H1 (cell line): ENCODE results near the gene LRRC2. TPM values are rescaled to one million over a fixed set of nuclear protein-coding genes. Genes with fewer than 3 reads are reported as not detected.

Experiments used
- CTCF ChIA-PET: fragments of 300-600 bp; sonication (Branson Sonifier 250); formaldehyde crosslinking; loops from one replicate; lab custom pipeline; 2021; ENCODE audit not compliant: partially characterized antibody; lab: Charles Lee
- POLR2A ChIA-PET: fragments of 300-600 bp; sonication (Branson Sonifier 250); formaldehyde crosslinking; loops from one replicate; lab custom pipeline; 2021; ENCODE audit warnings: inconsistent platforms; ENCODE audit not compliant: partially characterized antibody; lab: Charles Lee
- DNase-seq, 2 experiments: peaks; one replicate each; pipeline versions ENCODE4 v3.0.0 to v3.0.0-alpha.2; 2010 to 2022; ENCODE audit warnings: low spot score in 2 of 2, low read depth in 1 of 2, mixed read lengths in 1 of 2
- FAIRE-seq: peaks from 2 replicates; lab custom pipeline; 2011; peaks lifted over from hg19 to GRCh38; lab: Jason Lieb, UNC
- H2AFZ ChIP-seq: 2 replicates; pipeline ENCODE4 v1.8.1; 2012; ENCODE audit warnings: low read length, inconsistent platforms
- H2AK5ac ChIP-seq: 2 replicates; pipeline ENCODE4 v1.6.1; 2013; ENCODE audit warnings: low read depth, low read length
- H2BK120ac ChIP-seq: replicated peaks from 2 replicates; pipeline ENCODE3; 2013; ENCODE audit warnings: low read depth, low read length, inconsistent platforms
- H2BK12ac ChIP-seq: 2 replicates; pipeline ENCODE4 v1.6.1; 2013; ENCODE audit warnings: low read depth, low read length
- H2BK15ac ChIP-seq: 2 replicates; pipeline ENCODE4 v1.6.1; 2013; ENCODE audit warnings: low read length
- H2BK20ac ChIP-seq: 2 replicates; pipeline ENCODE4 v1.6.1; 2013; ENCODE audit warnings: low read length
- H2BK5ac ChIP-seq: 2 replicates; pipeline ENCODE4 v1.6.1; 2013; ENCODE audit warnings: low read depth, low read length
- H3K14ac ChIP-seq: 2 replicates; pipeline ENCODE4 v1.6.1; 2013; ENCODE audit warnings: inconsistent platforms; ENCODE audit not compliant: insufficient read length
- H3K18ac ChIP-seq: 2 replicates; pipeline ENCODE4 v1.6.1; 2013; ENCODE audit warnings: low read length; ENCODE audit errors: extremely low read depth
- H3K23ac ChIP-seq: 2 replicates; pipeline ENCODE4 v1.6.1; 2013; ENCODE audit warnings: inconsistent platforms; ENCODE audit not compliant: insufficient read length
- H3K23me2 ChIP-seq: 2 replicates; pipeline ENCODE4 v1.6.1; 2013; ENCODE audit warnings: low read depth, low read length
- H3K27ac ChIP-seq: 2 replicates; pipeline ENCODE4 v1.6.1; 2011; ENCODE audit warnings: low read depth, low read length, inconsistent platforms
- H3K27me3 ChIP-seq, 4 experiments: replicated peaks in 1 of 4; 1 replicate in 1 of 4; 2 replicates in 3 of 4; pipeline versions ENCODE4 v1.6.1 to v1.8.1; 2011 to 2013; ENCODE audit warnings: low read length in 3 of 4, mild to moderate bottlenecking in 3 of 4, inconsistent platforms in 2 of 4, mixed read lengths in 2 of 4, moderate library complexity in 1 of 4; ENCODE audit not compliant: control insufficient read depth in 3 of 4, insufficient read depth in 3 of 4; ENCODE audit errors: extremely low read depth in 1 of 4
- H3K36me3 ChIP-seq, 4 experiments: 2 replicates each; pipeline versions ENCODE4 v1.6.1 to v1.8.1; 2011 to 2013; ENCODE audit warnings: mild to moderate bottlenecking in 4 of 4, low read length in 3 of 4, moderate library complexity in 2 of 4, control low read depth in 1 of 4, inconsistent platforms in 1 of 4; ENCODE audit not compliant: insufficient read depth in 4 of 4, control insufficient read depth in 2 of 4
- H3K4ac ChIP-seq: replicated peaks from 2 replicates; pipeline ENCODE3; 2013; ENCODE audit warnings: low read length, low read depth, mixed read lengths, inconsistent platforms; ENCODE audit not compliant: insufficient read length
- H3K4me1 ChIP-seq, 4 experiments: replicated peaks in 1 of 4; 1 replicate in 1 of 4; 2 replicates in 3 of 4; pipeline versions ENCODE4 v1.6.1 to v1.8.1; 2011 to 2013; ENCODE audit warnings: low read length in 3 of 4, inconsistent platforms in 2 of 4, mixed read lengths in 1 of 4; ENCODE audit not compliant: insufficient read depth in 4 of 4, control insufficient read depth in 3 of 4
- H3K4me2 ChIP-seq, 2 experiments: 2 replicates each; pipeline versions ENCODE4 v1.6.1 to v1.8.1; 2011 to 2013; ENCODE audit warnings: low read depth in 2 of 2, low read length in 2 of 2, control low read depth in 1 of 2, inconsistent platforms in 1 of 2, mild to moderate bottlenecking in 1 of 2; ENCODE audit not compliant: insufficient read depth in 1 of 2
- H3K4me3 ChIP-seq, 4 experiments: fragments of 200-600, 300-600 bp in 1 of 4; sonication (generic), shearing (Covaris generic), sonication (Bioruptor Twin) in 1 of 4; 2 replicates each; pipeline versions ENCODE4 v1.5.1 to v1.8.1; 2011 to 2016; ENCODE audit warnings: low read length in 4 of 4, low read depth in 3 of 4, control low read depth in 2 of 4, inconsistent platforms in 2 of 4, mild to moderate bottlenecking in 2 of 4, mixed read lengths in 1 of 4, moderate library complexity in 1 of 4; ENCODE audit not compliant: insufficient read depth in 2 of 4; ENCODE audit errors: extremely low read depth in 1 of 4
- H3K56ac ChIP-seq: replicated peaks from 2 replicates; pipeline ENCODE3; 2013; ENCODE audit warnings: low read depth, mild to moderate bottlenecking, mixed read lengths, low read length, inconsistent platforms; ENCODE audit not compliant: insufficient read length
- H3K79me1 ChIP-seq: 2 replicates; pipeline ENCODE4 v1.6.1; 2013; ENCODE audit warnings: low read depth, low read length, control low read depth
- H3K79me2 ChIP-seq, 2 experiments: 2 replicates each; pipeline versions ENCODE4 v1.6.1 to v1.8.1; 2012 to 2013; ENCODE audit warnings: low read length in 2 of 2, mild to moderate bottlenecking in 2 of 2, inconsistent platforms in 1 of 2; ENCODE audit not compliant: insufficient read depth in 2 of 2, control insufficient read depth in 1 of 2
- H3K9ac ChIP-seq, 4 experiments: replicated peaks in 1 of 4; 1 replicate in 1 of 4; 2 replicates in 3 of 4; pipeline versions ENCODE4 v1.6.1 to v1.8.1; 2011 to 2013; ENCODE audit warnings: low read depth in 3 of 4, low read length in 3 of 4, control low read depth in 2 of 4, mild to moderate bottlenecking in 2 of 4, moderate library complexity in 2 of 4, inconsistent platforms in 1 of 4; ENCODE audit errors: extremely low read depth in 1 of 4
- H3K9me3 ChIP-seq, 2 experiments: 2 replicates each; pipeline versions ENCODE4 v1.6.1 to v1.8.1; 2012 to 2013; ENCODE audit warnings: mild to moderate bottlenecking in 2 of 2, moderate library complexity in 2 of 2, control low read depth in 1 of 2, inconsistent platforms in 1 of 2, low read depth in 1 of 2, low read length in 1 of 2, mixed read lengths in 1 of 2; ENCODE audit not compliant: insufficient read depth in 2 of 2
- H4K20me1 ChIP-seq, 2 experiments: replicated peaks in 1 of 2; 2 replicates each; pipeline versions ENCODE3 to v1.8.1; 2011 to 2013; ENCODE audit warnings: inconsistent platforms in 2 of 2, low read length in 2 of 2, mild to moderate bottlenecking in 1 of 2; ENCODE audit not compliant: insufficient read depth in 2 of 2, control insufficient read depth in 1 of 2
- H4K5ac ChIP-seq: 2 replicates; pipeline ENCODE4 v1.6.1; 2013; ENCODE audit warnings: low read length, low read depth, mixed read lengths, inconsistent platforms; ENCODE audit not compliant: insufficient read length
- H4K8ac ChIP-seq: 2 replicates; pipeline ENCODE4 v1.8.0; 2013; ENCODE audit warnings: mild to moderate bottlenecking, moderate library complexity, low read length, inconsistent platforms; ENCODE audit not compliant: insufficient read depth; ENCODE audit errors: extremely low read depth
- H4K91ac ChIP-seq: replicated peaks from 2 replicates; pipeline ENCODE3; 2013; ENCODE audit warnings: low read length, mixed read lengths, inconsistent platforms; ENCODE audit not compliant: insufficient read length
- BCL11A ChIP-seq, 2 experiments: IDR thresholded peaks; one replicate each; pipeline ENCODE4 v1.6.1; 2011; ENCODE audit warnings: low read depth in 2 of 2, low read length in 2 of 2, mild to moderate bottlenecking in 2 of 2
- CBX5 ChIP-seq: fragments of 300-800, 300-1000 bp; sonication (generic); IDR thresholded peaks from 2 replicates; pipeline ENCODE4 v1.7.1; 2016; ENCODE audit warnings: antibody characterized with exemption, low read length, low read depth
- FOSL1 ChIP-seq: IDR thresholded peaks from 2 replicates; pipeline ENCODE4 v1.6.1; 2011; ENCODE audit warnings: mild to moderate bottlenecking, low read depth, low read length, moderate library complexity; ENCODE audit not compliant: insufficient read depth
- GABPA ChIP-seq: IDR thresholded peaks from 2 replicates; pipeline ENCODE4 v1.6.1; 2011; ENCODE audit warnings: mild to moderate bottlenecking, low read length, moderate library complexity, borderline replicate concordance; ENCODE audit not compliant: insufficient read depth
- POU5F1 ChIP-seq: IDR thresholded peaks from 2 replicates; pipeline ENCODE4 v1.6.1; 2011; ENCODE audit warnings: low read depth, mild to moderate bottlenecking, low read length, moderate library complexity
- SAP30 ChIP-seq: fragments of 300-600 bp; sonication (generic); IDR thresholded peaks from 2 replicates; pipeline ENCODE4 v1.7.1; 2012; ENCODE audit warnings: low read length, moderate library complexity, mild to moderate bottlenecking, inconsistent platforms; ENCODE audit not compliant: insufficient read depth, insufficient replicate concordance
- SP1 ChIP-seq: IDR thresholded peaks from 2 replicates; pipeline ENCODE4 v1.6.1; 2011; ENCODE audit warnings: low read depth, low read length
- TCF12 ChIP-seq: IDR thresholded peaks from 2 replicates; pipeline ENCODE4 v1.6.1; 2011; ENCODE audit warnings: low read depth, mild to moderate bottlenecking, low read length
- ZNF274 ChIP-seq: IDR thresholded peaks from 2 replicates; pipeline ENCODE4 v1.7.0; 2012; ENCODE audit warnings: low read length, borderline replicate concordance; ENCODE audit errors: extremely low read depth
- WGBS, 2 experiments: shearing (Covaris generic) in 1 of 2; methylation state at CpG; one replicate each; pipeline versions ENCODE4 v1.1.6 to v1.1.7; 2013 to 2015; ENCODE audit warnings: low lambda C conversion rate in 2 of 2, mixed read lengths in 2 of 2, inconsistent platforms in 1 of 2, low coverage in 1 of 2, missing lambda C conversion rate in 1 of 2; ENCODE audit not compliant: insufficient replicate concordance in 2 of 2, insufficient coverage in 1 of 2, insufficient read length in 1 of 2; ENCODE audit errors: extremely low coverage in 1 of 2, missing lambda C conversion rate in 1 of 2; 5-methylcytosine and 5-hydroxymethylcytosine counted together
- polyA plus RNA-seq, 7 experiments: library from polyadenylated mRNA; depleted of rRNA in 3 of 7; stranded (reverse) in 5 of 7; unstranded in 2 of 7; fragments of >200 nt in 5 of 7; fragments of 200-250 nt in 2 of 7; gene quantifications; 1 replicate in 5 of 7; 2 replicates in 1 of 7; 4 replicates in 1 of 7; pipeline versions ENCODE4 v1.2.1 to v1.2.3, GENCODE V29; 2011 to 2013; ENCODE audit warnings: missing spikeins in 2 of 7, mixed read lengths in 2 of 7
- total RNA-seq: library from RNA; stranded (reverse); fragmentation: NEBNext Ultra II Directional; extraction: Animal tissue kit (Norgen Biotek cat#: 25700); gene quantifications from 2 replicates; pipeline ENCODE4 v1.2.1, GENCODE V29; 2021
- TF ChIP-seq, protein P1 (sequence below): IDR thresholded peaks from 2 replicates; pipeline ENCODE4 v1.6.1; 2011; ENCODE audit warnings: low read length, improper control_type of control experiment

LRRC2 gene
- total and polyA plus RNA-seq, 2 of the 8 experiments (the other 6 are each of a cell fraction or from before 2014, with no cell fraction given): 1.4 to 6.4 TPM

DNA sequence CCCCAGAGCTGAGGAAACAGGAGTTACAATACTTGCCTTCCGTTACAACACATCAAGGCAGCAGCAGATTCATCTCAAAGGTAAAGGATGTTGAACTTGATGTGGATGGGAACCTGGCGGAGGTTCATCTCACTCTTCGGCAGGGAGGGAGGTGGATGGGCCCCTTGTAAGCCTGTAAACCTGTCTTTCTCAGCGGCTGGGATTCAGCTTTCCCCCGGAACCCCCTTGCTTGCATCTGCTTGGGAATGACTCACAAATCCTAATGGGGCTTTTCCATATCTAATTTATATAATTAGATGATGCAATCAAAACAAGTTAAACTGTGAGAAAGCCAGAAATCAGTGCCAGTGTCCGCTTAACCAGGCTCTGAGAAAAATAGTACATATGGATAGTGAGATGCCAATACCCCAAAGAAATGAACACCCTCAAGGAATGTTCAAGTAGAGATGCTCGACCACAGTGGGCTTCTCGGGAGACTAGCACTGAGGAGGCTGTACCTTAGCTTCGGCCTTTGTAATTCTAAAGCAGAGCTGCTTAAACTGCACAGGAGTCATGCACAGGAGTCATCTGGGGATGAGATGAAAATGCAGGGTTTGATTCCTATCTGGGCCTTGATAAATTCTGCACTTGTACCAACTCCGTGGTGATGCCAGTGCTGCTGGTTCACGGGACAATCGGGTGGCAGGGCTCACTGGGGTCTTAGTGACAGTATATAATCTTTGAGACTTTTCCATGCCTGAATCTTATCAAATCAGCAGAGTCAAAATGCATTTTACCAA lies 44.0 kb upstream of the LRRC2 start:
- no peaks in the 10 kb centered on the region for H3K36me3 ChIP-seq
- H3K27me3 ChIP-seq: no peaks in the 10 kb centered on the region
- H3K9me3 ChIP-seq: no peaks in the 10 kb centered on the region
- H2BK120ac ChIP-seq: no peak overlapping the region
- no peaks in the 10 kb centered on the region for H3K79me1 ChIP-seq
- CTCF ChIA-PET: interaction anchor here (0.7 to 6.8 kb wide), 7 partner anchors 15 to 145 kb away, joined by 3 to 56 read pairs (median 4); no protein-coding TSS in a partner anchor
- H2AFZ ChIP-seq: no peak overlapping the region; the same call in 1 of the 2 replicates
- no peak overlapping the region for H3K4me3 ChIP-seq
- H3K4me1 ChIP-seq: peaks cover 2 to 13% (median 5%) of the 10 kb centered on the region in 4 experiments; a peak in 6 of 7 replicates
- no peak for FAIRE-seq
- H3K56ac ChIP-seq: no peak overlapping the region
- no peaks in the 10 kb centered on the region for H4K20me1 ChIP-seq
- no peak overlapping the region for H3K14ac ChIP-seq
- no peak overlapping the region; the same call in 1 of the 2 replicates for H2BK12ac ChIP-seq
- POLR2A ChIA-PET: interaction anchor here (0.8 to 1.4 kb wide), 2 partner anchors 10 to 15 kb away, joined by 3 read pairs; no protein-coding TSS in a partner anchor
- H3K4ac ChIP-seq: no peak overlapping the region
- H2BK5ac ChIP-seq: peak overlapping the region; percentile 3; the same call in 1 of the 2 replicates
- no peak overlapping the region for H4K91ac ChIP-seq
- H3K27ac ChIP-seq: no peak overlapping the region
- no peak overlapping the region for H4K8ac ChIP-seq
- H3K18ac ChIP-seq: 0 out of 2 replicates have a peak overlapping the region, but pooled peaks have one; percentile 4
- peak overlapping the region; percentile 39; the same call in 1 of the 2 replicates for H2AK5ac ChIP-seq
- H3K4me2 ChIP-seq: no peak overlapping the region
- whole genome bisulfite sequencing, 2 experiments: 86% methylated on average over 12 of the region's 12 CpGs; no CpG with 5 or more reads in 1 of the 2 experiments
- no peak overlapping the region for H3K23ac ChIP-seq
- H3K79me2 ChIP-seq: no peaks in the 10 kb centered on the region
- H3K23me2 ChIP-seq: no peaks in the 10 kb centered on the region
- no peak overlapping the region for H4K5ac ChIP-seq
- H2BK15ac ChIP-seq: 0 out of 2 replicates have a peak overlapping the region, but pooled peaks have one; percentile 81
- H2BK20ac ChIP-seq: 0 out of 2 replicates have a peak overlapping the region, but pooled peaks have one; percentile 93
- H3K9ac ChIP-seq: no peak overlapping the region
- DNase-seq: peak in 1 of 2 experiments; percentile 30
- TF ChIP-seq ZNF274 (no peak), CBX5 (no peak), FOSL1 (no peak), POU5F1 (no peak), GABPA (no peak), SAP30 (no peak), BCL11A (IDR thresholded peaks at IDR 0.05; ENCODE audit: low read depth in 2 of 2, low read length in 2 of 2) (no peak), SP1 (no peak), TCF12 (no peak)
- TF ChIP-seq, protein P1, sequence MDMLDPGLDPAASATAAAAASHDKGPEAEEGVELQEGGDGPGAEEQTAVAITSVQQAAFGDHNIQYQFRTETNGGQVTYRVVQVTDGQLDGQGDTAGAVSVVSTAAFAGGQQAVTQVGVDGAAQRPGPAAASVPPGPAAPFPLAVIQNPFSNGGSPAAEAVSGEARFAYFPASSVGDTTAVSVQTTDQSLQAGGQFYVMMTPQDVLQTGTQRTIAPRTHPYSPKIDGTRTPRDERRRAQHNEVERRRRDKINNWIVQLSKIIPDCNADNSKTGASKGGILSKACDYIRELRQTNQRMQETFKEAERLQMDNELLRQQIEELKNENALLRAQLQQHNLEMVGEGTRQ: no peak
